IMR-90 (cell line): ENCODE results near the gene TMPRSS5. TPM values are rescaled to one million over a fixed set of nuclear protein-coding genes. Genes with fewer than 3 reads are reported as not detected.

Experiments
- ATAC-seq: fragments of 200-7000 bp; cut with Tn5 transposase; 2 replicates; pipeline ENCODE4 v1.9.1; 2020; ENCODE audit warnings: low read depth, mild to moderate bottlenecking, moderate library complexity
- BruUV-seq: library from RNA; stranded (reverse); fragments of 400-500 nt; replicated peaks from 2 replicates; lab custom pipeline; 2021; lab: Mats Ljungman, UMichigan
- CTCF ChIA-PET: fragments of 300-600 bp; formaldehyde crosslinking; extraction: SDS; loops from one replicate; lab custom pipeline; 2021; ENCODE audit warnings: antibody characterized with exemption; lab: Yijun Ruan, JAX
- POLR2A ChIA-PET: fragments of 300-600 bp; sonication (Branson Sonifier 250); formaldehyde crosslinking; loops from one replicate; lab custom pipeline; 2022; ENCODE audit warnings: antibody characterized with exemption; ENCODE audit not compliant: unreplicated experiment; lab: Charles Lee
- DNase-seq: peaks from one replicate; pipeline ENCODE4 v3.0.0; 2013
- H2AFZ ChIP-seq: replicated peaks from 2 replicates; pipeline ENCODE3; 2013; ENCODE audit warnings: low read length, mild to moderate bottlenecking; ENCODE audit not compliant: poor library complexity
- H2AK5ac ChIP-seq: 2 replicates; pipeline ENCODE4 v1.6.1; 2013; ENCODE audit warnings: low read depth, low read length, inconsistent platforms
- H2AK9ac ChIP-seq: replicated peaks from 2 replicates; pipeline ENCODE3; 2013; ENCODE audit warnings: mild to moderate bottlenecking, low read depth, low read length, moderate library complexity; ENCODE audit not compliant: poor library complexity
- H2BK120ac ChIP-seq: 2 replicates; pipeline ENCODE4 v1.6.1; 2013; ENCODE audit warnings: low read depth, low read length, inconsistent platforms
- H2BK15ac ChIP-seq: 3 replicates; pipeline ENCODE4 v1.6.1; 2013; ENCODE audit warnings: low read depth, low read length, inconsistent platforms
- H2BK20ac ChIP-seq: 2 replicates; pipeline ENCODE4 v1.6.1; 2013; ENCODE audit warnings: low read depth, mild to moderate bottlenecking, inconsistent platforms, low read length, moderate library complexity
- H2BK5ac ChIP-seq: 2 replicates; pipeline ENCODE4 v1.6.1; 2013; ENCODE audit warnings: mild to moderate bottlenecking, low read depth, low read length, inconsistent platforms; ENCODE audit not compliant: poor library complexity, severe bottlenecking
- H3K14ac ChIP-seq: replicated peaks from 2 replicates; pipeline ENCODE4 v1.6.1; 2013; ENCODE audit warnings: low read depth, low read length, inconsistent platforms
- H3K18ac ChIP-seq: 2 replicates; pipeline ENCODE4 v1.6.1; 2013; ENCODE audit warnings: low read depth, low read length, control low read depth
- H3K23ac ChIP-seq: 2 replicates; pipeline ENCODE4 v1.6.1; 2013; ENCODE audit warnings: low read depth, low read length, inconsistent platforms
- H3K27ac ChIP-seq: 2 replicates; pipeline ENCODE4 v1.5.1; 2013; ENCODE audit warnings: mild to moderate bottlenecking, control low read depth, low read length; ENCODE audit not compliant: insufficient read depth
- H3K27me3 ChIP-seq: 2 replicates; pipeline ENCODE4 v1.6.1; 2013; ENCODE audit warnings: low read length; ENCODE audit not compliant: control insufficient read depth, insufficient read depth
- H3K36me3 ChIP-seq: 2 replicates; pipeline ENCODE4 v1.6.1; 2013; ENCODE audit warnings: low read length, mixed read lengths; ENCODE audit not compliant: control insufficient read depth, insufficient read depth
- H3K4ac ChIP-seq: 2 replicates; pipeline ENCODE4 v1.6.1; 2013; ENCODE audit warnings: low read depth, low read length, inconsistent platforms
- H3K4me1 ChIP-seq: 2 replicates; pipeline ENCODE4 v1.6.1; 2013; ENCODE audit warnings: low read length, mixed read lengths; ENCODE audit not compliant: control insufficient read depth, insufficient read depth
- H3K4me2 ChIP-seq: 2 replicates; pipeline ENCODE4 v1.6.1; 2013; ENCODE audit warnings: low read depth, mild to moderate bottlenecking, control low read depth, low read length, moderate library complexity
- H3K4me3 ChIP-seq: 2 replicates; pipeline ENCODE4 v1.5.1; 2013; ENCODE audit warnings: low read depth, mild to moderate bottlenecking, control low read depth, low read length, moderate library complexity; ENCODE audit not compliant: insufficient read depth
- H3K56ac ChIP-seq: 2 replicates; pipeline ENCODE4 v1.6.1; 2013; ENCODE audit warnings: low read length, inconsistent platforms; ENCODE audit not compliant: insufficient read depth; ENCODE audit errors: extremely low read depth
- H3K79me1 ChIP-seq, 2 experiments: 2 replicates each; pipeline ENCODE4 v1.6.1; 2013; ENCODE audit warnings: low read length in 2 of 2, inconsistent platforms in 1 of 2, low read depth in 1 of 2
- H3K9ac ChIP-seq: 2 replicates; pipeline ENCODE4 v1.6.1; 2013; ENCODE audit warnings: low read depth, low read length, control low read depth
- H3K9me1 ChIP-seq: 2 replicates; pipeline ENCODE4 v1.6.1; 2013; ENCODE audit warnings: low read length, inconsistent platforms; ENCODE audit not compliant: insufficient read depth
- H3K9me3 ChIP-seq: 2 replicates; pipeline ENCODE4 v1.6.1; 2013; ENCODE audit warnings: low read length; ENCODE audit not compliant: control insufficient read depth, insufficient read depth
- H4K20me1 ChIP-seq: 2 replicates; pipeline ENCODE4 v1.6.1; 2013; ENCODE audit warnings: low read length, inconsistent platforms; ENCODE audit not compliant: insufficient read depth
- H4K5ac ChIP-seq: 2 replicates; pipeline ENCODE4 v1.6.1; 2013; ENCODE audit warnings: mild to moderate bottlenecking, low read depth, low read length, control low read depth
- H4K8ac ChIP-seq, 2 experiments: 2 replicates each; pipeline ENCODE4 v1.6.1; 2013; ENCODE audit warnings: low read depth in 2 of 2, low read length in 2 of 2, control low read depth in 1 of 2, inconsistent platforms in 1 of 2
- H4K91ac ChIP-seq: 2 replicates; pipeline ENCODE4 v1.6.1; 2013; ENCODE audit warnings: low read depth, low read length, inconsistent platforms; ENCODE audit not compliant: insufficient read depth
- BHLHE40 ChIP-seq: fragments of 150-350 bp; IDR thresholded peaks from 2 replicates; pipeline ENCODE4 v1.6.1; 2016; ENCODE audit warnings: mild to moderate bottlenecking, low read depth, low read length
- FOS ChIP-seq: fragments of 150-350 bp; IDR thresholded peaks from 2 replicates; pipeline ENCODE4 v1.6.1; 2016; ENCODE audit warnings: low read depth, low read length
- MAFK ChIP-seq: IDR thresholded peaks from 2 replicates; pipeline ENCODE4 v1.6.1; 2012; ENCODE audit warnings: low read depth, low read length, improper control_type of control experiment
- MAZ ChIP-seq: IDR thresholded peaks from 2 replicates; pipeline ENCODE4 v1.6.1; 2012; ENCODE audit warnings: low read depth, mild to moderate bottlenecking, low read length, improper control_type of control experiment, moderate library complexity, borderline replicate concordance
- MXI1 ChIP-seq: IDR thresholded peaks from 2 replicates; pipeline ENCODE4 v1.6.1; 2012; ENCODE audit warnings: low read depth, mild to moderate bottlenecking, low read length, moderate library complexity, borderline replicate concordance
- NFE2L2 ChIP-seq: fragments of 150-350 bp; IDR thresholded peaks from 2 replicates; pipeline ENCODE4 v1.6.1; 2016; ENCODE audit warnings: low read depth, mild to moderate bottlenecking, low read length
- RAD21 ChIP-seq: IDR thresholded peaks from 2 replicates; pipeline ENCODE4 v1.6.1; 2012; ENCODE audit warnings: low read length, improper control_type of control experiment
- RFX5 ChIP-seq: IDR thresholded peaks from 2 replicates; pipeline ENCODE4 v1.8.0; 2012; ENCODE audit warnings: low read depth, mild to moderate bottlenecking, low read length, moderate library complexity
- SMC3 ChIP-seq: fragments of 150-350 bp; IDR thresholded peaks from 2 replicates; pipeline ENCODE4 v1.6.1; 2016; ENCODE audit warnings: low read depth, mild to moderate bottlenecking, antibody characterized with exemption, low read length, moderate library complexity
- WGBS, 2 experiments: methylation state at CpG; one replicate each; pipeline versions ENCODE4 v1.1.5 to v1.1.7; 2013; ENCODE audit warnings: missing lambda C conversion rate in 2 of 2; ENCODE audit not compliant: insufficient read length in 1 of 2; ENCODE audit errors: extremely low coverage in 2 of 2; 5-methylcytosine and 5-hydroxymethylcytosine counted together
- dilution Hi-C: fragments of 300-500 bp; cut with HindIII; formaldehyde crosslinking; loops from one replicate; pipeline ENCODE4 v1.14.3; 2018; ENCODE audit warnings: low sequenced_read_pairs; ENCODE audit not compliant: unreplicated experiment
- in situ Hi-C: fragments of 300-500 bp; cut with MboI; formaldehyde crosslinking; loops from 3 replicates; pipeline ENCODE4 v1.14.3; 2019; ENCODE audit warnings: low sequenced_read_pairs, inconsistent platforms, mixed read lengths
- intact Hi-C: fragments of 100-400 bp; cut with micrococcal nuclease; formaldehyde crosslinking; loops from 2 replicates; pipeline ENCODE4 v1.10.0; 2022
- polyA plus RNA-seq, 3 experiments: library from polyadenylated mRNA; depleted of rRNA; stranded (reverse); fragments of >200 nt; gene quantifications; 2 replicates each; pipeline ENCODE4 v1.2.3, GENCODE V29; 2012; ENCODE audit warnings: low replicate concordance in 1 of 3
- total RNA-seq: library from RNA; depleted of rRNA; stranded (reverse); fragments of >200 nt; gene quantifications from 2 replicates; pipeline ENCODE4 v1.2.3, GENCODE V29; 2012
- TF ChIP-seq, protein P1 (sequence below): conservative IDR thresholded peaks from 2 replicates; pipeline ENCODE4 v1.5.1; 2012; ENCODE audit warnings: mild to moderate bottlenecking, low read depth, low read length, improper control_type of control experiment
- TF ChIP-seq, protein P2 (sequence below): fragments of 150-350 bp; IDR thresholded peaks from 2 replicates; pipeline ENCODE4 v1.6.1; 2017; ENCODE audit warnings: mild to moderate bottlenecking, antibody characterized with exemption, low read length, low read depth

The TMPRSS5 gene
- total and polyA plus RNA-seq, 2 of the 4 experiments (the other 2 are of a cell fraction): under 0.01 to 0.24 TPM

DNA sequence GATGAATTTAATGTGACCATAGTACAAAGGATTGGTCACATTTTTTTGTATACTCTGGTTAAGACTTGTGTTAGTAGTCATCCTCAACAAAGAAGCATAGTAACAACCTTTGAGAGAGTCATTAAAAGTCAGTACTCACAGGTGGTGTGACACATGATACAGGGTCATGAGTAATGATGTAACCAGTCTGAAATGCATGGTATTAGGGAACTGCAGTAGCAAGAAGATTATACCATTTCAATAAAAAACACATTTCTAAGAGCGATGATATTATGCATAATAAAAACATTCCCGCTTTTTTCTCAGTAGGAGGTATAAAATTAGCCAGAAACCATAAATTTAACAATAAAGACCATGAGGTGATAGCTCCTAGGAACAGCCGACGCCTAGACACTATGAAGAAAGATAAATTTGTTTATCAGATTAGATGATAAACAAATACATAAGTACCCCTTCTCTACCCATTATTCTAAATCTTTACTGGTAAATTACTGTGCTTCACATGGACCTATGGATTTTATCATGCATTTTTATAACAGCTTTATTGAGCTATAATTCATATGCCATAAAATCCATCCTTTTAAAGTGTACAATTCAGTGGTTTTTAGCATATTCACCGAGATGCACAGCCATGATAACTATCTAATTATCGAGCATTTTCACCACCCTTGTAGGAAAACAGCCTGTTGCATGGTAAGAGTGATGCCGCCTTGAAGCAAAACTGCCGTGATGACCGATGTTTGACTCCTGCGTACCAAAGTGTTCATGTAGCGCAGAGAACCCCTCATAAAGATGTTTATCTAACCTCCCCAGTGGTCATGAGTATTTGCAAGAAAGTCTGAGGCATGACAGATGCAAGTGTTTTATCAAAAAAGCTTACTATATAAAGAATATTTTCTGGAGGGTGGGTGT is 41.8 kb downstream of the TMPRSS5 start:
- Histone ChIP-seq H3K27ac (no peak overlapping the region), H2AK9ac (no peak overlapping the region), H3K18ac (no peak overlapping the region), H4K5ac (no peak overlapping the region), H3K9me3 (no peaks in the 10 kb centered on the region), H3K9ac (no peak overlapping the region), H3K27me3 (no peaks in the 10 kb centered on the region; the same call in 1 of the 2 replicates), H3K4me1 (no peaks in the 10 kb centered on the region), H2AFZ (no peak overlapping the region), H3K23ac (no peak overlapping the region), H2BK120ac (no peak overlapping the region), H2BK20ac (no peak overlapping the region), H3K79me1 (no peaks in the 10 kb centered on the region), H3K14ac (no peak overlapping the region), H2BK5ac (no peak overlapping the region), H4K91ac (no peak overlapping the region), H3K4me2 (no peak overlapping the region), H3K56ac (no peak overlapping the region), H3K36me3 (no peaks in the 10 kb centered on the region), H3K4me3 (no peak overlapping the region), H3K9me1 (no peaks in the 10 kb centered on the region), H4K8ac (no peak overlapping the region), H2AK5ac (no peak overlapping the region), H4K20me1 (no peaks in the 10 kb centered on the region), H2BK15ac (no peak overlapping the region), H3K4ac (no peak overlapping the region)
- BruUV-seq: no TSS peak
- intact Hi-C loops (no loop called here), dilution Hi-C loops (no loop called here), in situ Hi-C loops (no loop called here)
- ChIA-PET CTCF (no interaction called here), POLR2A (no interaction called here)
- peak; percentile 58 for DNase-seq
- 100% methylated on average over 1 of the region's 11 CpGs; no CpG with 5 or more reads in 1 of the 2 experiments for WGBS, 2 experiments
- peak; percentile 21; the same call in 1 of the 2 replicates for ATAC-seq
- TF ChIP-seq BHLHE40 (no peak), NFE2L2 (no peak), RAD21 (no peak), MXI1 (no peak), MAZ (no peak), SMC3 (no peak), FOS (no peak), MAFK (no peak), RFX5 (no peak)
- TF ChIP-seq, protein P1, sequence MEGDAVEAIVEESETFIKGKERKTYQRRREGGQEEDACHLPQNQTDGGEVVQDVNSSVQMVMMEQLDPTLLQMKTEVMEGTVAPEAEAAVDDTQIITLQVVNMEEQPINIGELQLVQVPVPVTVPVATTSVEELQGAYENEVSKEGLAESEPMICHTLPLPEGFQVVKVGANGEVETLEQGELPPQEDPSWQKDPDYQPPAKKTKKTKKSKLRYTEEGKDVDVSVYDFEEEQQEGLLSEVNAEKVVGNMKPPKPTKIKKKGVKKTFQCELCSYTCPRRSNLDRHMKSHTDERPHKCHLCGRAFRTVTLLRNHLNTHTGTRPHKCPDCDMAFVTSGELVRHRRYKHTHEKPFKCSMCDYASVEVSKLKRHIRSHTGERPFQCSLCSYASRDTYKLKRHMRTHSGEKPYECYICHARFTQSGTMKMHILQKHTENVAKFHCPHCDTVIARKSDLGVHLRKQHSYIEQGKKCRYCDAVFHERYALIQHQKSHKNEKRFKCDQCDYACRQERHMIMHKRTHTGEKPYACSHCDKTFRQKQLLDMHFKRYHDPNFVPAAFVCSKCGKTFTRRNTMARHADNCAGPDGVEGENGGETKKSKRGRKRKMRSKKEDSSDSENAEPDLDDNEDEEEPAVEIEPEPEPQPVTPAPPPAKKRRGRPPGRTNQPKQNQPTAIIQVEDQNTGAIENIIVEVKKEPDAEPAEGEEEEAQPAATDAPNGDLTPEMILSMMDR: no peak
- TF ChIP-seq, protein P2, sequence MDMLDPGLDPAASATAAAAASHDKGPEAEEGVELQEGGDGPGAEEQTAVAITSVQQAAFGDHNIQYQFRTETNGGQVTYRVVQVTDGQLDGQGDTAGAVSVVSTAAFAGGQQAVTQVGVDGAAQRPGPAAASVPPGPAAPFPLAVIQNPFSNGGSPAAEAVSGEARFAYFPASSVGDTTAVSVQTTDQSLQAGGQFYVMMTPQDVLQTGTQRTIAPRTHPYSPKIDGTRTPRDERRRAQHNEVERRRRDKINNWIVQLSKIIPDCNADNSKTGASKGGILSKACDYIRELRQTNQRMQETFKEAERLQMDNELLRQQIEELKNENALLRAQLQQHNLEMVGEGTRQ: no peak
